Suprapubic skin (tissue), 4 donors: ENCODE results near the gene ZNF19. TPM values are rescaled to one million over a fixed set of nuclear protein-coding genes. Genes with fewer than 3 reads are reported as not detected.

Experiments used
- DNase-seq, 2 donors: peaks; one replicate each; pipeline ENCODE4 v3.0.0-alpha.2; 2019; ENCODE audit warnings: low spot score in 2 of 2
- H3K27ac ChIP-seq: fragments of 200-600 bp; sonication (generic); one replicate; pipeline ENCODE4 v1.5.1; 2019
- H3K27me3 ChIP-seq: fragments of 200-600 bp; sonication (generic); one replicate; pipeline ENCODE4 v1.5.1; 2019
- H3K36me3 ChIP-seq: fragments of 200-600 bp; sonication (generic); one replicate; pipeline ENCODE4 v1.5.1; 2019
- H3K4me1 ChIP-seq: fragments of 200-600 bp; sonication (generic); one replicate; pipeline ENCODE4 v1.5.1; 2019
- H3K4me3 ChIP-seq: fragments of 200-600 bp; sonication (generic); one replicate; pipeline ENCODE4 v1.5.1; 2019; ENCODE audit warnings: mild to moderate bottlenecking
- H3K9me3 ChIP-seq: fragments of 200-600 bp; sonication (generic); one replicate; pipeline ENCODE4 v1.5.1; 2019
- EP300 ChIP-seq: sonication (generic); formaldehyde crosslinking; IDR thresholded peaks from one replicate; pipeline ENCODE4 v1.6.1; 2017; ENCODE audit warnings: antibody characterized with exemption
- POLR2A ChIP-seq, 2 donors: fragments of 450-650 bp; IDR thresholded peaks; one replicate each; pipeline ENCODE4 v1.6.1; 2017; ENCODE audit warnings: antibody characterized with exemption in 2 of 2, mild to moderate bottlenecking in 2 of 2, moderate library complexity in 2 of 2
- POLR2AphosphoS5 ChIP-seq, 3 donors: sonication (generic); formaldehyde crosslinking; IDR thresholded peaks; one replicate each; pipeline ENCODE4 v1.6.1; 2017; ENCODE audit warnings: antibody characterized with exemption in 3 of 3
- WGBS: methylation state at CpG from one replicate; pipeline ENCODE4 v1.1.5; 2018; 5-methylcytosine and 5-hydroxymethylcytosine counted together
- total RNA-seq, 4 donors: library from RNA; depleted of rRNA; stranded (reverse); fragments of >200 nt; gene quantifications; one replicate each; pipeline ENCODE4 v1.1.0, GENCODE V29; 2016
- TF ChIP-seq, protein P1 (sequence below), 2 donors: fragments of 200-600 bp in 1 of 2; fragments of 450-650 bp in 1 of 2; sonication (generic) in 1 of 2; IDR thresholded peaks; one replicate each; pipeline ENCODE4 v1.5.1; 2016 to 2019; ENCODE audit warnings: antibody characterized with exemption in 2 of 2, mild to moderate bottlenecking in 1 of 2, moderate library complexity in 1 of 2

ZNF19 gene
- total RNA-seq, 4 donors from 2014 or later = 0.87 to 10.4 (median 5.3) TPM

DNA sequence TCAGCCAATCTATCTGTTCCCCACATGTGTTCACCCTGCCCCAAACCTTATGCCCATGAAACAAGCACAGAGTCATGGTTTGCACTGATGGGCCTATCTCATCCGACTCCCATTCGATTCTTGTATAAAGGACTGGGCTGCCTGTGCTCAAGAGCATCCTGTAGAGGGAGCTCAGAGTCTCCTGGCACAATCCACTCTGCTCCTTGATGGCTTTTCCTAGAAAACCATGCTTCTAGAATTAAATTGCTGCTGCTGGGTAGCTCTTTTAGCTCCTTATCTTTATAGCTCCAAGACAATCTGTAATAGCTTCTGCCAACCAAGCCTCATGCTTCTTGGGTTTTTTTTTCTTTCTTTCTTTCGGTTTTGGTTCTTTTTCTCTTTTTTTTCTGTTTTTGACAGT, 9.7 kb downstream of the ZNF19 start:
- WGBS = 53% methylated on average over 3 of the region's 3 CpGs
- TF ChIP-seq POLR2A (IDR thresholded peaks at IDR 0.05) (no peak), EP300 (no peak), POLR2AphosphoS5 (IDR thresholded peaks at IDR 0.05) (no peak)
- TF ChIP-seq, protein P1, sequence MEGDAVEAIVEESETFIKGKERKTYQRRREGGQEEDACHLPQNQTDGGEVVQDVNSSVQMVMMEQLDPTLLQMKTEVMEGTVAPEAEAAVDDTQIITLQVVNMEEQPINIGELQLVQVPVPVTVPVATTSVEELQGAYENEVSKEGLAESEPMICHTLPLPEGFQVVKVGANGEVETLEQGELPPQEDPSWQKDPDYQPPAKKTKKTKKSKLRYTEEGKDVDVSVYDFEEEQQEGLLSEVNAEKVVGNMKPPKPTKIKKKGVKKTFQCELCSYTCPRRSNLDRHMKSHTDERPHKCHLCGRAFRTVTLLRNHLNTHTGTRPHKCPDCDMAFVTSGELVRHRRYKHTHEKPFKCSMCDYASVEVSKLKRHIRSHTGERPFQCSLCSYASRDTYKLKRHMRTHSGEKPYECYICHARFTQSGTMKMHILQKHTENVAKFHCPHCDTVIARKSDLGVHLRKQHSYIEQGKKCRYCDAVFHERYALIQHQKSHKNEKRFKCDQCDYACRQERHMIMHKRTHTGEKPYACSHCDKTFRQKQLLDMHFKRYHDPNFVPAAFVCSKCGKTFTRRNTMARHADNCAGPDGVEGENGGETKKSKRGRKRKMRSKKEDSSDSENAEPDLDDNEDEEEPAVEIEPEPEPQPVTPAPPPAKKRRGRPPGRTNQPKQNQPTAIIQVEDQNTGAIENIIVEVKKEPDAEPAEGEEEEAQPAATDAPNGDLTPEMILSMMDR (IDR thresholded peaks at IDR 0.05) = peak in 1 of 2 donors; percentile 20

DNA sequence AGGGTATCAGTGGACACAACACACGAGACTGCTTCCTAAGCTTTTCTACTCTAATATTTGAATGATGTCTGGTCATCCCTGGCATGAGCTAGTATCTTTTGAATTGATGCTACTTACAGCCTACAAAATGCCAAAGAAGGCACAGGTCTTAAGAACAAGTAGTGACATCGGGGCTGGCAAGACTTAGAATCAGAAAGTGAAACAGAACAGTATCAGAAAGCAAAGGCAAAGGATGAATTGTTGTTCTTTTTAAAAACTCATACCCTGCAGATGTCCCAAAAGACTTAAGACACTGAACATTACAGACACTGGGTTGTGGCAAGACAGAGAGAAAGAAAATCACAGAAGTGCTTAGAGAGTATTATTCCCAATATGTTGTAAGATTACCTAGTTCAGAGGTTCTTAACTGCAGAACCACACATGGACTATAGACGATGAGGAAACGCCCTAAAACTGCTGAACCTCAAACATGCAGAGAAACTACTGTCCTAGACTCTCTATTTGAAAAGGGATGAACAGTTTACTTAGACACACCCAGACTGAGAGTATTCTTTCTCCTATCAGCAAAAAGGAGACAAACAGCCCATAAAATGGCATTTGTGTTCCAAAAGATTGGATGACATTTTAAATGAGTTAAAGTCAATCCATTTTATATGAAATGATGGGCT, 12.5 kb downstream of the ZNF19 start:
- Histone ChIP-seq H3K36me3 (peaks cover 52% of the 10 kb centered on the region), H3K27ac (no peak overlapping the region), H3K4me3 (no peak overlapping the region), H3K4me1 (no peaks in the 10 kb centered on the region), H3K27me3 (no peaks in the 10 kb centered on the region), H3K9me3 (no peaks in the 10 kb centered on the region)
- no peak for DNase-seq
- no peak for TF ChIP-seq POLR2A (IDR thresholded peaks at IDR 0.05)
- no peak for TF ChIP-seq POLR2AphosphoS5 (IDR thresholded peaks at IDR 0.05)
- TF ChIP-seq EP300 = no peak
- TF ChIP-seq, protein P1 (IDR thresholded peaks at IDR 0.05) = no peak
- 92% methylated on average over 4 of the region's 4 CpGs for WGBS

More for the DNA sequence above, 9.7 kb downstream of the ZNF19 start:
- H3K9me3 ChIP-seq = no peaks in the 10 kb centered on the region
- H3K4me3 ChIP-seq = no peak overlapping the region
- H3K4me1 ChIP-seq = peaks cover 9% of the 10 kb centered on the region
- no peak for DNase-seq
- H3K36me3 ChIP-seq = peaks cover 45% of the 10 kb centered on the region
- H3K27ac ChIP-seq = no peak overlapping the region
- H3K27me3 ChIP-seq = no peaks in the 10 kb centered on the region

DNA sequence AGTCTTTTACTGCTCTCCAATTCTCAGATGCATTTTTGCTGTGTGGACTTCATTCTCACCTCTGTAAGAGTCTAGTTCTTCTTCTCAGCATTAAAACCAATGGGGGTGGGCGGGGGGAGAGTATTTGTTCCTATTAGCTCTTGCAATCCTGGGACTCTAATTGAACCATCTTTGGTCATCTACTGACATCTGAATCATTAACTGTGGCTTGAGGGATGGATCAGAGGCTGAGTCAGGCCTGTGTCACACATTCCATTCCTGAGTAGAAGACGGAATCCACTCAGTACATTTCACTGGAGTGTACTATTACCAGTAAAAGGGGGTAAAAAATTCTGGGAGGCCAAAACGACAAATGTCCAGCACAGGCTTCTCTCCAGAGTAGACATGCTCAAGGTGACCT, 14.3 kb downstream of the ZNF19 start:
- Histone ChIP-seq H3K4me1 (no peaks in the 10 kb centered on the region), H3K27me3 (no peaks in the 10 kb centered on the region), H3K4me3 (no peak overlapping the region), H3K9me3 (no peaks in the 10 kb centered on the region), H3K36me3 (peaks cover 53% of the 10 kb centered on the region), H3K27ac (no peak overlapping the region)
- TF ChIP-seq POLR2A (IDR thresholded peaks at IDR 0.05) (no peak), EP300 (no peak), POLR2AphosphoS5 (IDR thresholded peaks at IDR 0.05) (no peak)
- TF ChIP-seq, protein P1 (IDR thresholded peaks at IDR 0.05) = no peak
- WGBS = 93% methylated on average over 3 of the region's 3 CpGs
- DNase-seq = no peak

DNA sequence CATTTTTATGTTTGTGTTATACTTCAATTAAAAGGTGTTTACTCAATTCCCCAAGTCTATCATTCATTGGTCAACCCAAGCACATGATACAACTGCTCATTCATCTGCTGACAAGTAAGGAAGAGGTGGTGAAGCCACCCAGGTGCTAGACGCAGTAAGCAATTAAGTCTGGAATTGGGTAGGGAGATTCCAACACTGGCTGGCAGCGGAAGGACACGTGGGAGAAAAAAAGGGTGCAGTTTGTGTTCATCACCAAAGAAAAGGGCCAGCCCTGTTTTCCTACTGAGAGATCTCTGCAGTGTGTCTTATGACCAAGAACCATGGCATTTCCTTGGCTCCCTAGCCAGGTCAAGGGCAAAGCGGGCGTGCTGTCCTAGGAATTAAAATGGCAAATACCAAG, 15.2 kb downstream of the ZNF19 start:
- no peak for TF ChIP-seq POLR2A (IDR thresholded peaks at IDR 0.05)
- TF ChIP-seq EP300 = no peak
- TF ChIP-seq, protein P1 (IDR thresholded peaks at IDR 0.05) = no peak
- TF ChIP-seq POLR2AphosphoS5 (IDR thresholded peaks at IDR 0.05) = no peak
- H3K36me3 ChIP-seq = peaks cover 57% of the 10 kb centered on the region

DNA sequence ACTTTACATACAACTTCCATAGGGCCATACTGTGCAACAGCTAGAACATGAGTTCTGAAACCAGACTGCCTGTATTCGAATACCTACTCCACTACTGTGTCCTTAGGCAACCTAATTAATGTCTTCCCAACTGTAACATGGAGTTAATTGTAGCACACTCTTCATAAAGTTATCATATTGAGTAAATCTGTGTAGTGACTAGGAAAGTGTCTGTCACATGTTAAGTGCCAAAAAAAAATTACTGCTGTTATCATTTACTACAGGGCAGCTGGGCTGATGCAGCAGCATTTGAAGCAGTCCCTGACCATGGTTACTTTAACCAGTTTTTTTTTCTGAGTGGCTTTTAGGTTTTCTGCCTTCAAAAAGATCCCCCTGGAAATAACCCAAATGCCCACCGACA, 16.2 kb downstream of the ZNF19 start:
- Histone ChIP-seq H3K4me1 (no peaks in the 10 kb centered on the region), H3K4me3 (no peak overlapping the region), H3K27me3 (no peaks in the 10 kb centered on the region), H3K27ac (no peak overlapping the region), H3K9me3 (no peaks in the 10 kb centered on the region), H3K36me3 (peaks cover 48% of the 10 kb centered on the region)
- WGBS = 91% methylated on average over 2 of the region's 2 CpGs
- no peak for DNase-seq
- TF ChIP-seq, protein P1 (IDR thresholded peaks at IDR 0.05) = no peak
- TF ChIP-seq POLR2A (IDR thresholded peaks at IDR 0.05) (no peak), EP300 (no peak), POLR2AphosphoS5 (IDR thresholded peaks at IDR 0.05) (no peak)

More for the DNA sequence above, 15.2 kb downstream of the ZNF19 start:
- Histone ChIP-seq H3K4me3 (no peak overlapping the region), H3K27me3 (no peaks in the 10 kb centered on the region), H3K27ac (no peak overlapping the region), H3K9me3 (no peaks in the 10 kb centered on the region), H3K4me1 (no peaks in the 10 kb centered on the region)
- 93% methylated on average over 5 of the region's 5 CpGs for WGBS
- no peak for DNase-seq
